Measurements from ENCODE around the gene CTCF.
A peak's percentile ranks its signal among the peaks of the same experiment; 100 is the strongest.

Gene CTCF

GRCh38 chr16:67664871-67665270 is 102.5 kb downstream of the CTCF start:
- Histone ChIP-seq H2AFZ (ENCODE audit: low read depth, low read length) (no peak overlapping the region), H3K4me3 (ENCODE audit: low read length) (no peak overlapping the region), H3K27me3 (ENCODE audit: insufficient read depth, low read length) (no peaks in the 10 kb centered on the region), H3K4me1 (ENCODE audit: insufficient read depth, low read length) (peaks cover 26% of the 10 kb centered on the region), H3K9me3 (ENCODE audit: low read length) (no peaks in the 10 kb centered on the region), H3K36me3 (ENCODE audit: insufficient read depth, low read length) (peaks cover 22% of the 10 kb centered on the region)

- Histone ChIP-seq H3K27me3 (ENCODE audit: insufficient read depth, low read length) (no peaks in the 10 kb centered on the region), H3K4me3 (ENCODE audit: low read length) (peak overlapping the region; percentile 56)
These were observed 103.3 kb downstream of the CTCF start for GRCh38 chr16:67665598-67665997.

DNA sequence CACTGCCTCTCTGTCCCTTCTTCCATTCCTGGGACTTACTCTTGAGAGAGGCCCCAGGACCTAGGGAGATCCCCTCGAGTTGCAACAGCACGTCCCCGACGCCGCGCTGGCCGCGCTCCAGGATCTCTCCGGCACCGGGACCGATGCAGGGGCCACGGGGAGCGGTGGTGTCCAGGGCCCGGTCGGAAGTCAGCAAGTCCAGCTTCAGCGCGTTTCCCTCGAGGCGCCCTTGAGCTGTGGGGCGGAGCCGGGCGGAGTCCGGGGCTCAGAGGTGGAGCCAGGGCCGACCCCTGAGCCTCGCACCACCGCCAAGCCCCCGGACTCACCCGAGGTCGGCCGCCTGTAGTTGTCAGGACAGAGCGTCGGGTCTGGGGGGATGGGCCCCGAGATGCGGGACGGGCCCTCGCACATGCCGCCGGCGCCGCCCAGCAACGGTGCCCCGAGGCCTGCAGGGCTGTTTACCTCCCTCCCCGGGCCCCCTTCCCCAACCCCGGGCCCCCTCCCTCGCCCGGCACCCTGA is 103.8 kb downstream of the CTCF start:
- no peaks in the 10 kb centered on the region for H3K9me3 ChIP-seq (ENCODE audit: low read length)
- H3K4me3 ChIP-seq (ENCODE audit: low read length): peak overlapping the region; percentile 56
- peaks cover 26% of the 10 kb centered on the region for H3K4me1 ChIP-seq (ENCODE audit: insufficient read depth, low read length)
- no peaks in the 10 kb centered on the region for H3K27me3 ChIP-seq (ENCODE audit: insufficient read depth, low read length)
- H3K36me3 ChIP-seq (ENCODE audit: insufficient read depth, low read length): peaks cover 22% of the 10 kb centered on the region
- H2AFZ ChIP-seq (ENCODE audit: low read depth, low read length): peak overlapping the region; percentile 27

More at GRCh38 chr16:67665598-67665997, 103.3 kb downstream of the CTCF start:
- Histone ChIP-seq H3K36me3 (ENCODE audit: insufficient read depth, low read length) (peaks cover 22% of the 10 kb centered on the region), H3K4me1 (ENCODE audit: insufficient read depth, low read length) (peaks cover 26% of the 10 kb centered on the region), H3K9me3 (ENCODE audit: low read length) (no peaks in the 10 kb centered on the region), H2AFZ (ENCODE audit: low read depth, low read length) (no peak overlapping the region)

GRCh38 chr16:67666559-67667452 is 104.5 kb downstream of the CTCF start, which contains the start of the genes C16orf86 and ENKD1:
Gene C16orf86 (plus strand): TSS chr16:67666814. CDS start chr16:67666971, 157 bp downstream.
Gene ENKD1 (minus strand): TSS chr16:67666750. CDS start chr16:67666442, 308 bp downstream.
- Histone ChIP-seq H3K27me3 (ENCODE audit: insufficient read depth, low read length) (no peaks in the 10 kb centered on the region), H3K4me3 (ENCODE audit: low read length) (peak within 1 kb of the TSS; percentile 56), H3K4me1 (ENCODE audit: insufficient read depth, low read length) (peaks cover 19% of the 10 kb centered on the region), H2AFZ (ENCODE audit: low read depth, low read length) (peak within 1 kb of the TSS; percentile 27), H3K36me3 (ENCODE audit: insufficient read depth, low read length) (peaks cover 22% of the 10 kb centered on the region), H3K9me3 (ENCODE audit: low read length) (no peaks in the 10 kb centered on the region)

GRCh38 chr16:67667453-67667816 is 105.1 kb downstream of the CTCF start:
- Histone ChIP-seq H3K4me1 (ENCODE audit: insufficient read depth, low read length) (peaks cover 17% of the 10 kb centered on the region), H3K4me3 (ENCODE audit: low read length) (no peak overlapping the region), H2AFZ (ENCODE audit: low read depth, low read length) (no peak overlapping the region), H3K9me3 (ENCODE audit: low read length) (no peaks in the 10 kb centered on the region), H3K27me3 (ENCODE audit: insufficient read depth, low read length) (no peaks in the 10 kb centered on the region), H3K36me3 (ENCODE audit: insufficient read depth, low read length) (peaks cover 18% of the 10 kb centered on the region)

- H3K9me3 ChIP-seq (ENCODE audit: low read length): no peaks in the 10 kb centered on the region
- H3K4me3 ChIP-seq (ENCODE audit: low read length): no peak overlapping the region
- H3K36me3 ChIP-seq (ENCODE audit: insufficient read depth, low read length): peaks cover 13% of the 10 kb centered on the region
- H3K27me3 ChIP-seq (ENCODE audit: insufficient read depth, low read length): no peaks in the 10 kb centered on the region
- H2AFZ ChIP-seq (ENCODE audit: low read depth, low read length): no peak overlapping the region
- H3K4me1 ChIP-seq (ENCODE audit: insufficient read depth, low read length): peaks cover 17% of the 10 kb centered on the region
These were observed 105.6 kb downstream of the CTCF start for GRCh38 chr16:67667817-67668494.

GRCh38 chr16:67668495-67669157 is 106.3 kb downstream of the CTCF start:
- Histone ChIP-seq H3K4me1 (ENCODE audit: insufficient read depth, low read length) (peaks cover 17% of the 10 kb centered on the region), H2AFZ (ENCODE audit: low read depth, low read length) (no peak overlapping the region), H3K27me3 (ENCODE audit: insufficient read depth, low read length) (no peaks in the 10 kb centered on the region), H3K9me3 (ENCODE audit: low read length) (no peaks in the 10 kb centered on the region), H3K36me3 (ENCODE audit: insufficient read depth, low read length) (peaks cover 6% of the 10 kb centered on the region), H3K4me3 (ENCODE audit: low read length) (no peak overlapping the region)

- H3K4me3 ChIP-seq (ENCODE audit: low read length): no peak overlapping the region
- H3K9me3 ChIP-seq (ENCODE audit: low read length): no peaks in the 10 kb centered on the region
- H3K4me1 ChIP-seq (ENCODE audit: insufficient read depth, low read length): peaks cover 17% of the 10 kb centered on the region
- no peaks in the 10 kb centered on the region for H3K27me3 ChIP-seq (ENCODE audit: insufficient read depth, low read length)
- H3K36me3 ChIP-seq (ENCODE audit: insufficient read depth, low read length): no peaks in the 10 kb centered on the region
- no peak overlapping the region for H2AFZ ChIP-seq (ENCODE audit: low read depth, low read length)
These were observed 107.3 kb downstream of the CTCF start for GRCh38 chr16:67669499-67670101.

- Histone ChIP-seq H3K4me3 (ENCODE audit: low read length) (no peak overlapping the region), H3K4me1 (ENCODE audit: insufficient read depth, low read length) (peaks cover 6% of the 10 kb centered on the region), H2AFZ (ENCODE audit: low read depth, low read length) (no peak overlapping the region), H3K36me3 (ENCODE audit: insufficient read depth, low read length) (peaks cover 7% of the 10 kb centered on the region), H3K9me3 (ENCODE audit: low read length) (no peaks in the 10 kb centered on the region), H3K27me3 (ENCODE audit: insufficient read depth, low read length) (no peaks in the 10 kb centered on the region)
These were observed 110.0 kb downstream of the CTCF start for GRCh38 chr16:67672306-67672705.

DNA sequence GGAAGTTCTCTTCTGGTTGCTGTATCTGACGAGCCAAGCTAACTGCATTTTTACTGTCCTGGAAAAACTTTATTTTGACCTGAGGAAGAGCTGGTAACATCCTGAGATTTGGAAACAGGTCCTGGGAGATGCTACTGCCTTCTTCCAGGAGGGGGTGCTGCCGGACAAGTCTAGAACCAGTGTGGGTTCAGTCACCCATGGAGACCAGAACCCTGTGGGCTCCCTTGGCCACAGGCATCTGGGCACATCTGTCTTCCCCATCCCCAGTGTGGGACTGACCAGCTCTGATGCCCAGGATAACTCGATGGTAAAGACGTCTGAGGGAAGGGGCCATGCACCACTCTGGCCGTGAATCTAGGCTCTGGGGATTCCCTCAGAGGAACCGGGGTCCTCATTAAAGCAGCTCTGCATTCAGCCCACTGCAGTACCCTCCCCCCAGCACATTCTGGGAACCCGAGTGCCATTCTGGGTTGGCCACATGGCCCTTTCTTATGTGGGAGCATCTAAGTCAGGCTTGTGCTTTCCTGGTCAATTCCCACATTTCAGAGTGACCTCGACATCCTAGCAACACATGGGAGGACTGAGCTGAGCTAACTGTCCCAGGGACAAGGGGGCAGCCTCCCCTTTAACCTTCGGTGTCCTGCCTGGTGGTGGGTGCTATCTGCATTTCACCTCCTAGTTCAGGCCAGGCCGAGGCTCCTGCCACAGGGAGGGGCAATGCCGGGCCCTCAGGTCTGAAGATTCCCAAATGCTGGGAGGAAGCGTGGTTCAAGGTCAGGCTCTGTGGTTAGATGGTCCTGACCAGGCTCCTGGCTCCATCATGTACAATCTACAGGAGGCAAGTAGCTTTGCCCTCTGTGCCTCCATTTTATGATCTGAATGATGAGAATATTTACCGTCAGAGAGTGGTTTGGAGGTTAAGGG is 110.7 kb downstream of the CTCF start:
- Histone ChIP-seq H3K9me3 (ENCODE audit: low read length) (no peaks in the 10 kb centered on the region), H3K4me3 (ENCODE audit: low read length) (no peak overlapping the region), H3K27me3 (ENCODE audit: insufficient read depth, low read length) (no peaks in the 10 kb centered on the region)

DNA sequence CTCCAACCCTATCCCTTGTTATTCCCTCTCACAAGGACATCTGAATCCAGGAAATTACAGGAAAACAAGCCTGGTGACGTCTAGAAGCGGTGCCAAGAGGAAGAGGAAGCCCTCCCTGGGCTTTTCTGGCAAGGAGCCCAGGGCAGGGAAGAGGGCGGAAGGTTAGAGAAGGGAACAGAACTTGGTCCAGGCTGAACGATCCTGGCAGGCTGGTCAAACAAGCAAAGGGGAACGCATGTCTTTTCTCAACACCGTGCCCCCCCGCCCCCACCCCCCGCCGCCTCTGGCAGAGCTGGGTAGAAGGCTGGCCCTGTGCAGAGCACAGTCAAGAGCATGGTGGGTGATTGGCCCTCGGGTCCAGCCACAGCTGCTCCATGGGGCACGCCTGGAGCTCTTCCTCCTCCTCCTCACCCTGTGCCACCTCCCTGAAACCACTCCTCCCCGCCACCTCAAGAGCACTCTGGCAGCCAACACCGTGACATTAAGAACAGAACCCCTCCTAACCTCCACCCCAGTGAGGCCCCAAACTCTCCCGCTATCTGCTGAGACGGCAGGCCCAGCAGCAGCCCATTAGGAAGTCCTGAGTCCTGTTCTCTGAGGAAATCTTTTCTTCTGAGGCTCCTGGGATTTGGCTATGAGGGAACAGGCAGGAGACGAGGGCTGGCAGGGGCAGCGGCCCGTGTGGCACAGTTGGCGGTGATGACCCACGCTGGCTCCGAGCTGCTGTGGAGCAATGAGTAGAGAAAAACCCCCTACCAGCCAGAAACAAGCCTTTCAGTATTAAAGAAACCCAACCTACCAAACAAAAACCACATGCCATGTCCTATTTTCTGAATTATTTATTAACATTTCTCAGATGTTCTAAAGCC is 111.6 kb downstream of the CTCF start:
- Histone ChIP-seq H3K27me3 (ENCODE audit: insufficient read depth, low read length) (no peaks in the 10 kb centered on the region), H3K9me3 (ENCODE audit: low read length) (no peaks in the 10 kb centered on the region), H3K36me3 (ENCODE audit: insufficient read depth, low read length) (peaks cover 7% of the 10 kb centered on the region), H2AFZ (ENCODE audit: low read depth, low read length) (no peak overlapping the region), H3K4me3 (ENCODE audit: low read length) (no peak overlapping the region), H3K4me1 (ENCODE audit: insufficient read depth, low read length) (no peaks in the 10 kb centered on the region)

More for the DNA sequence above, 110.7 kb downstream of the CTCF start:
- Histone ChIP-seq H3K36me3 (ENCODE audit: insufficient read depth, low read length) (peaks cover 7% of the 10 kb centered on the region), H2AFZ (ENCODE audit: low read depth, low read length) (no peak overlapping the region), H3K4me1 (ENCODE audit: insufficient read depth, low read length) (no peaks in the 10 kb centered on the region)
